PC-3 (cell line): ENCODE measurements around the gene ADGRV1. TPM values are rescaled to one million over a fixed set of nuclear protein-coding genes. Genes with fewer than 3 reads are reported as not detected.

Source experiments
- ATAC-seq: fragments of 200-7000 bp; cut with Tn5 transposase; 2 replicates; pipeline ENCODE4 v1.9.1; 2020; ENCODE audit warnings: mild to moderate bottlenecking, moderate library complexity
- BruUV-seq: library from RNA; stranded (reverse); fragments of 400-500 nt; replicated peaks from 2 replicates; lab custom pipeline; 2021; lab: Mats Ljungman, UMichigan
- CTCF ChIA-PET: fragments of 300-600 bp; sonication (Branson Sonifier 250); formaldehyde crosslinking; loops from one replicate; lab custom pipeline; 2022; ENCODE audit warnings: antibody characterized with exemption; lab: Charles Lee
- POLR2A ChIA-PET: fragments of 300-600 bp; sonication (Branson Sonifier 250); formaldehyde crosslinking; loops from one replicate; lab custom pipeline; 2022; ENCODE audit warnings: antibody characterized with exemption; ENCODE audit not compliant: unreplicated experiment; lab: Charles Lee
- DNase-seq: peaks from one replicate; pipeline ENCODE4 v3.0.0-alpha.2; 2015
- H2AFZ ChIP-seq: fragments of 300-600 bp; sonication (generic); 2 replicates; pipeline ENCODE4 v1.6.0; 2016; ENCODE audit warnings: antibody characterized with exemption, low read length
- H3F3A ChIP-seq: fragments of 300-600 bp; sonication (generic); one replicate; pipeline ENCODE4 v1.6.0; 2017; ENCODE audit warnings: antibody characterized with exemption, low read length, control low read depth, mild to moderate bottlenecking; ENCODE audit not compliant: unreplicated experiment
- H3K27ac ChIP-seq: fragments of 300-600 bp; sonication (generic); 2 replicates; pipeline ENCODE4 v1.5.1; 2016; ENCODE audit warnings: mild to moderate bottlenecking, low read length
- H3K27me3 ChIP-seq: fragments of 300-600 bp; sonication (generic); 2 replicates; pipeline ENCODE4 v1.6.1; 2016; ENCODE audit warnings: low read length, mixed read lengths
- H3K36me3 ChIP-seq: fragments of 300-600 bp; sonication (generic); 2 replicates; pipeline ENCODE4 v1.6.1; 2016; ENCODE audit warnings: low read depth, mixed run types, low read length, mixed read lengths
- H3K4me1 ChIP-seq: fragments of 300-600 bp; sonication (generic); 2 replicates; pipeline ENCODE4 v1.5.1; 2016; ENCODE audit warnings: low read length; ENCODE audit not compliant: insufficient read depth
- H3K4me2 ChIP-seq: fragments of 300-600 bp; sonication (generic); 2 replicates; pipeline ENCODE4 v1.6.0; 2016; ENCODE audit warnings: low read length
- H3K4me3 ChIP-seq: fragments of 300-600 bp; sonication (generic); 2 replicates; pipeline ENCODE4 v1.5.1; 2016; ENCODE audit warnings: mild to moderate bottlenecking, low read length, mixed read lengths
- H3K79me2 ChIP-seq: fragments of 300-600 bp; sonication (generic); 2 replicates; pipeline ENCODE4 v1.6.1; 2017; ENCODE audit warnings: low read length, mixed read lengths
- H3K9ac ChIP-seq: fragments of 300-600 bp; sonication (generic); 2 replicates; pipeline ENCODE4 v1.6.0; 2016; ENCODE audit warnings: mild to moderate bottlenecking, low read length
- H3K9me2 ChIP-seq: fragments of 300-600 bp; sonication (generic); replicated peaks from 2 replicates; pipeline ENCODE4 v1.6.1; 2016; ENCODE audit warnings: mixed run types, low read length, mixed read lengths
- H3K9me3 ChIP-seq: fragments of 300-600 bp; sonication (generic); 2 replicates; pipeline ENCODE4 v1.6.1; 2016; ENCODE audit warnings: low read length, mixed read lengths
- H4K20me1 ChIP-seq: fragments of 300-600 bp; sonication (generic); 2 replicates; pipeline ENCODE4 v1.6.1; 2016; ENCODE audit warnings: low read length, mixed read lengths
- CTCF ChIP-seq: fragments of 300-600 bp; sonication (generic); conservative IDR thresholded peaks from 2 replicates; pipeline ENCODE4 v1.5.1; 2017; ENCODE audit warnings: antibody characterized with exemption, low read depth, mild to moderate bottlenecking, low read length
- EZH2 ChIP-seq: fragments of 300-600 bp; sonication (generic); IDR thresholded peaks from one replicate; pipeline ENCODE4 v1.6.1; 2017; ENCODE audit warnings: antibody characterized with exemption, mild to moderate bottlenecking, low read length; ENCODE audit not compliant: unreplicated experiment
- EZH2phosphoT487 ChIP-seq: fragments of 300-600 bp; sonication (generic); IDR thresholded peaks from 2 replicates; pipeline ENCODE4 v1.6.1; 2018; ENCODE audit warnings: mild to moderate bottlenecking, antibody characterized with exemption, low read length, borderline replicate concordance
- intact Hi-C: fragments of 100-400 bp; cut with micrococcal nuclease; formaldehyde crosslinking; loops from 2 replicates; pipeline ENCODE4 v1.9.0; 2023
- total RNA-seq: library from RNA; depleted of rRNA; stranded (reverse); fragments of >200 nt; gene quantifications from 2 replicates; pipeline ENCODE4 v1.2.3, GENCODE V29; 2014

The ADGRV1 gene
- total RNA-seq, 1 experiment from 2014 or later, result 22.7 TPM

GRCh38 chr5:91022518-91022917, 463.9 kb downstream of the ADGRV1 start:
- no peaks in the 10 kb centered on the region for H3F3A ChIP-seq
- no peak overlapping the region for H3K4me2 ChIP-seq
- H3K9me3 ChIP-seq, result no peaks in the 10 kb centered on the region
- no peaks in the 10 kb centered on the region for H3K4me1 ChIP-seq
- no peaks in the 10 kb centered on the region for H3K27me3 ChIP-seq
- H2AFZ ChIP-seq, result no peak overlapping the region
- H3K36me3 ChIP-seq, result no peaks in the 10 kb centered on the region
- DNase-seq, result no peak
- ATAC-seq, result no peak
- no peak for TF ChIP-seq CTCF
- TF ChIP-seq EZH2phosphoT487, result no peak
- no peak for TF ChIP-seq EZH2
- intact Hi-C loops, result no loop called here
- ChIA-PET POLR2A (no interaction called here), CTCF (no interaction called here)
- H4K20me1 ChIP-seq, result no peaks in the 10 kb centered on the region
- no peaks in the 10 kb centered on the region for H3K9me2 ChIP-seq
- no peak overlapping the region for H3K4me3 ChIP-seq
- H3K27ac ChIP-seq, result no peak overlapping the region
- H3K79me2 ChIP-seq, result no peaks in the 10 kb centered on the region
- no TSS peak for BruUV-seq
- H3K9ac ChIP-seq, result no peak overlapping the region

GRCh38 chr5:91024206-91024605, 465.6 kb downstream of the ADGRV1 start:
- H3K4me1 ChIP-seq, result no peaks in the 10 kb centered on the region
- H3K4me3 ChIP-seq, result no peak overlapping the region
- H3K27ac ChIP-seq, result no peak overlapping the region
- peak; percentile 14 for DNase-seq
- no TSS peak for BruUV-seq
- TF ChIP-seq EZH2 (no peak), EZH2phosphoT487 (no peak), CTCF (no peak)
- no peaks in the 10 kb centered on the region for H3K27me3 ChIP-seq
- no peak overlapping the region for H2AFZ ChIP-seq
- H3K36me3 ChIP-seq, result no peaks in the 10 kb centered on the region
- no peak overlapping the region for H3K9ac ChIP-seq
- H3K9me3 ChIP-seq, result no peaks in the 10 kb centered on the region
- H3K79me2 ChIP-seq, result no peaks in the 10 kb centered on the region
- H3K9me2 ChIP-seq, result no peaks in the 10 kb centered on the region
- no peak overlapping the region for H3K4me2 ChIP-seq
- H4K20me1 ChIP-seq, result no peaks in the 10 kb centered on the region
- no peaks in the 10 kb centered on the region for H3F3A ChIP-seq
- POLR2A ChIA-PET, result no interaction called here
- CTCF ChIA-PET, result no interaction called here
- ATAC-seq, result peak; percentile 88
- intact Hi-C loops, result no loop called here

GRCh38 chr5:91024727-91025126, 466.1 kb downstream of the ADGRV1 start:
- H3K27me3 ChIP-seq, result no peaks in the 10 kb centered on the region
- DNase-seq, result no peak
- no peak overlapping the region for H2AFZ ChIP-seq
- ChIA-PET POLR2A (no interaction called here), CTCF (no interaction called here)
- TF ChIP-seq EZH2 (no peak), EZH2phosphoT487 (no peak), CTCF (no peak)
- H3K79me2 ChIP-seq, result no peaks in the 10 kb centered on the region
- H4K20me1 ChIP-seq, result no peaks in the 10 kb centered on the region
- no peak for ATAC-seq
- no peak overlapping the region for H3K27ac ChIP-seq
- H3K4me1 ChIP-seq, result peaks cover under 1% of the 10 kb centered on the region; the same call in 1 of the 2 replicates
- no peaks in the 10 kb centered on the region for H3F3A ChIP-seq
- no peaks in the 10 kb centered on the region for H3K9me2 ChIP-seq
- intact Hi-C loops, result no loop called here
- no peaks in the 10 kb centered on the region for H3K36me3 ChIP-seq
- no TSS peak for BruUV-seq
- H3K9ac ChIP-seq, result no peak overlapping the region
- H3K9me3 ChIP-seq, result no peaks in the 10 kb centered on the region
- no peak overlapping the region for H3K4me2 ChIP-seq
- H3K4me3 ChIP-seq, result no peak overlapping the region
